ENCODE results near the gene MAP3K8. TPM values are rescaled to one million over a fixed set of nuclear protein-coding genes. Genes with fewer than 3 reads are reported as not detected.

Gene MAP3K8
- total and polyA plus RNA-seq, 9 of the 15 experiments (the other 6 are each of a cell fraction or from before 2014, with no cell fraction given) = 6.9 to 23.6 (median 13.6) TPM

GRCh38 chr10:30387646-30388243, 46.2 kb upstream of the MAP3K8 start:
- Histone ChIP-seq H3K27ac (ENCODE audit: extremely low read depth, low read depth, low read length) (no peak overlapping the region), H3K4me1 (replicated peaks in 1 of 2; ENCODE audit: control insufficient read depth in 2 of 2, insufficient read depth in 2 of 2, low read length in 2 of 2) (peaks cover 2 to 13% of the 10 kb centered on the region in 2 experiments; a peak in 3 of 5 replicates)

More at GRCh38 chr10:30387646-30388243, 46.2 kb upstream of the MAP3K8 start:
- no peaks in the 10 kb centered on the region for H4K20me1 ChIP-seq (replicated peaks; ENCODE audit: control insufficient read depth, insufficient read depth, low read length)
- DNase-seq (ENCODE audit: extremely low read depth in 1 of 4, low spot score in 3 of 4) (peak in 1 of 4 experiments; percentile 18), ATAC-seq (0 out of 3 replicates have a peak, but pooled peaks have one; percentile 22), FAIRE-seq (no peak)
- H3K36me3 ChIP-seq (ENCODE audit: control insufficient read depth, insufficient read depth, low read length) = no peaks in the 10 kb centered on the region
- H3K9me3 ChIP-seq (replicated peaks; ENCODE audit: control insufficient read depth, insufficient read depth, low read depth, low read length) = no peaks in the 10 kb centered on the region
- intact Hi-C loops (cut with micrococcal nuclease) (no loop called here), in situ Hi-C loops (cut with MboI) (loop anchor here (10.0 kb wide), 1 partner anchor 393 kb away; no protein-coding TSS in a partner anchor)
- no peaks in the 10 kb centered on the region for H3K79me2 ChIP-seq (ENCODE audit: control insufficient read depth, insufficient read depth, low read length)
- peak overlapping the region; percentile 34; the same call in 1 of the 2 replicates for H2AFZ ChIP-seq (ENCODE audit: low read depth, low read length)
- ChIA-PET POLR2A (interaction anchor here (0.6 kb wide), 1 partner anchor 9 kb away, joined by 4 read pairs; no protein-coding TSS in a partner anchor), CTCF (ENCODE audit: low intra/inter-chr PET ratio) (no interaction called here)
- no peak overlapping the region for H3K4me2 ChIP-seq (ENCODE audit: insufficient read depth, low read length)
- no peak overlapping the region for H3K4me3 ChIP-seq
- no peaks in the 10 kb centered on the region for H3K27me3 ChIP-seq (ENCODE audit: control insufficient read depth in 2 of 2, insufficient read depth in 2 of 2, low read length in 2 of 2)
- 18% methylated on average over 3 of the region's 3 CpGs for WGBS (ENCODE audit: insufficient coverage, low coverage, missing lambda C conversion rate)
- TF ChIP-seq ZNF121 (CRISPR knock-in tag; conservative IDR thresholded peaks at IDR 0.05) = no peak
- TF ChIP-seq CTCF (IDR thresholded peaks at IDR 0.05 in 2 of 3, conservative IDR thresholded peaks at IDR 0.05 in 1 of 3; ENCODE audit: insufficient read depth in 2 of 3, low read depth in 1 of 3, low read length in 3 of 3) = peak; percentile 13 to 19 (median 18); a peak in 2 of 6 replicates
- BruUV-seq (replicated peaks) = no TSS peak
- no peak overlapping the region for H3K9ac ChIP-seq (ENCODE audit: insufficient read depth in 1 of 2, low read depth in 2 of 2, low read length in 2 of 2)
- H3K9me1 ChIP-seq (ENCODE audit: control insufficient read depth, insufficient read depth, low read length) = no peaks in the 10 kb centered on the region
